GM11168 (cell line): ENCODE measurements around the gene ZNF621.

Source experiments
- in situ Hi-C: fragments of 300-500 bp; cut with MboI; formaldehyde crosslinking; loops from one replicate; pipeline ENCODE4 v1.12.0; 2022; ENCODE audit warnings: low sequenced_read_pairs; ENCODE audit not compliant: unreplicated experiment

The ZNF621 gene

GRCh38 chr3:40524568-40525285, at the start of gene ZNF621:
ZNF621 (plus strand) TSS chr3:40524960; CDS start chr3:40525841, 881 bp downstream.
- in situ Hi-C loops: loop anchor here (25.0 kb wide), 1 partner anchor 187 kb away; no protein-coding TSS in a partner anchor

- in situ Hi-C loops: no loop called here
Measured at GRCh38 chr3:40476478-40477470, 48.0 kb upstream of the ZNF621 start, which contains the start of gene ZNF619. ZNF619 (plus strand) TSS chr3:40477122; CDS start chr3:40477980, 858 bp downstream.

GRCh38 chr3:40477666-40478065, 47.1 kb upstream of the ZNF621 start:
- in situ Hi-C loops: no loop called here

- in situ Hi-C loops: no loop called here
Measured at GRCh38 chr3:40487172-40487571, 37.6 kb upstream of the ZNF621 start.

GRCh38 chr3:40490916-40491315, 33.8 kb upstream of the ZNF621 start:
- in situ Hi-C loops: no loop called here

DNA sequence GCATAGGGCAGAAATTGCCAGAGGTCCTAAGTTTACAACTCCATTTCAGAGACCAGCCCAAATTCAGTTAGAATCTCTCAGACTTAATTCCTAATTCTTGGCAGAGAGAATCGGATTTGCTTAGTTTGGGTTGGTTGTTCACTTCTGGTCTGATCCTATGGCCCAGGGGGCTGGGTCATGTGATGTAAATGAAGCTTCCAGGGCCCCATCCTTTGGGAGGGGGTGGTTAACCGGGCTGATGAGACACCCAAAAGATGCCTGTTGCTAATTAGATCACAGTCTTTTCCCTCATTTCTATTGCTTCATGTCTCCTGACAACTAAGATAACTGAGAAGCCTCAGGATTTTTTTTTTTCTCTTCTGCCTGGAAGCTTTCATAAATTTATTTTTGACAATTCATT, 30.1 kb upstream of the ZNF621 start:
- in situ Hi-C loops: no loop called here

- in situ Hi-C loops: no loop called here
Measured at GRCh38 chr3:40497288-40497687, 27.5 kb upstream of the ZNF621 start.

DNA sequence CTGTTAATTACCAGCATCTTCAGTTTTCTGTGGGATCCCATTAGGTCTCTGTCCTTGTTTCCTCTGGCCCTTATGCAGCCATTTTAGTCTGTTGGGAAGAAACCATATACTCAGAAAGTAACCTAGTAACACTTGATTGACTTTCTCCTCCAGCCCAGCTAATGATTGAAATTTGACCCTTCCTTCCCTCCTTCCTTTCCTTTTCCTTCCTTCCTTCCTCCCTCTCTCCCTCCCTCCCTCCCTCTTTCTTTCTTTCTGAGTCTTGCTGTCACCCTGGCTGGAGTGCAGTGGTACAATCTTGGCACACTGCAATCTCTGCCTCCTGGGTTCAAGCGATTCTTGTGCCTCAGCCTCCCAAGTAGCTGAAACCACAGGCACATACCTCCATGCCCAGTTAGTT, 24.8 kb upstream of the ZNF621 start:
- in situ Hi-C loops: loop anchor here (25.0 kb wide), 1 partner anchor 163 kb away; no protein-coding TSS in a partner anchor

- in situ Hi-C loops: loop anchor here (25.0 kb wide), 1 partner anchor 165 kb away; no protein-coding TSS in a partner anchor
Measured at GRCh38 chr3:40502034-40502433, 22.7 kb upstream of the ZNF621 start.

- in situ Hi-C loops: loop anchor here (25.0 kb wide), 1 partner anchor 168 kb away; no protein-coding TSS in a partner anchor
Measured at GRCh38 chr3:40504636-40505430, 19.9 kb upstream of the ZNF621 start.

DNA sequence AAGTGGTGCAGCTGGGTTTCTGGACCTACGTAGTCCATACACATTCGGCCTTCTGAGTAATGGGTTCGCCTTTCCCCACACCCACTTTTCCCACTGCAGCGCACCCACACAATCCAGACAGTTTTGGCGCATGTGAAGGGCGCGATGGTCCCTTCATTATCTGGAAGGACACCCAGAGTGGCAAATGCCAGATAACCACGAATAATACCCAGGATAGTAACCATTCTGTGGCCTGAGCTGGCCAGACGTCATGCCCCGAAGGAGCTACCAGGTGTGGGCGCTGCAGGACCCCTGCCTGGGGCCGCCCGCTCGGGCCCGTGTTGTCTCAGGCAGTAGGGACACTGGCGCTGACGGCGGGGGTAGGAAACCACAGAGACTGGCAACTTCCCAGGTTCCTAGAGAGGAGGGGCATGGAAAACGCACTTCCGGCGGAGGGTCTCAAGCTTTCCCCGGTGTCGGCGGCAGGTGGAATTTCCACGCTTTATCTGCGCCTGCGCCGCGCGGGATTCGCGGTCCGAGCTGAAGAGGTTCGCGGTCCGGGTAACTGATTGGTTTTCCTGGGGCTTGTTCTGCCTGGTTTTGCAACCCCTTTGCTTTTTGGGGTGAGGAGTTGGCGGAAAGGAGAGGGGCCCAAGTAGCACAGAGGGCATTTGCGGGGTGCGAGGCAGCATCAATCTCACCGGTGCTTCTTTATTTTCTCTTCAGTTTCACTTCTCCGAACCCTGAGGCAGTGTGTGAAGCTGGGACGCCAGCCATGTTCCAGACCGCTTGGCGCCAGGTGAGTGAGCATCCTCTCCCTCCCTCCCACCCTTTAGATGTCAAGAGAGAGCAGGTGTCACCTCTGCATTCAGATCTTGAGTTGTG, 18.9 kb upstream of the ZNF621 start, which contains the start of gene ZNF620:
TSS of gene ZNF620 (plus strand) at position 441 of the 864 bp plus-strand sequence. CDS start at position 755, 314 bp downstream.
- in situ Hi-C loops: loop anchor here (25.0 kb wide), 1 partner anchor 169 kb away; no protein-coding TSS in a partner anchor

DNA sequence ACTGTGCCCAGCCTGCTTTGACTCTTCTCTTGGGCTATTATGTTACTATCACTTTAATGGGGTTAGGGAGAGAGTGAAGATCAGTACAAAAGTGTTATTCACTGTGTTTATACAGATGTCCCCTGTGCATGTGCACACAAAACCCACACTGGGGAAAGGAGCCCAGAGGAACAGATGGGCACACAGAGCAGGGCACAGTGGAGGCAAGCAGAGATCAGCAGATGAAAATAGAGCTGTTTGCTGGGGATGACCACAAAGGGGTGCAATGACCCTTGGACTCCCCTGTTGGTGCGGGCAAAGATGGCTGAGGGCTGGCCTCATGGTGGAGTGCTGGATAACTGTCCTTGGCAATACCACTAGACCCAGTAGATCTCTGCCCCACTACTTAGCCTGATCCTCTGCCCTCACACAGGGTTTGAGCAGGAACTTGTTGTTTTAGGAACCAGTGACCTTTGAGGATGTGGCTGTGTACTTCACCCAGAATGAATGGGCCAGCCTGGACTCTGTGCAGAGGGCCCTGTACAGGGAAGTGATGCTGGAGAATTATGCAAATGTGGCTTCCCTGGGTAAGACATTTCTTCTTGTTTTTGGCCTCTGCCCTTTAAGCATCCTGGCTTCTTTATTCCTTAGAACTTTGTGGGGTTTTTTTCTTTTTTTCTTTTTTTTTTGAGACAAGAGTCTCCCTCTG, 13.6 kb upstream of the ZNF621 start:
- in situ Hi-C loops: loop anchor here (25.0 kb wide), 1 partner anchor 174 kb away; no protein-coding TSS in a partner anchor

DNA sequence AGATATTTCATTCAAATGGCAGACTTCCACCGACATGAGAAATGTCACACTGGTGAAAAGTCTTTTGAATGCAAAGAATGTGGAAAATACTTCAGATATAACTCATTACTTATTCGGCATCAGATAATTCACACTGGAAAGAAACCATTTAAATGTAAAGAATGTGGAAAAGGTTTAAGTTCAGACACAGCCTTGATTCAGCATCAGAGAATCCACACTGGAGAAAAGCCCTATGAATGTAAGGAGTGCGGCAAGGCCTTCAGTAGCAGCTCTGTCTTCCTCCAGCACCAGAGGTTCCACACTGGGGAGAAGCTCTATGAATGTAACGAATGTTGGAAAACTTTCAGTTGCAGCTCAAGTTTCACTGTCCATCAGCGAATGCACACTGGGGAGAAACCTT, 8.6 kb upstream of the ZNF621 start:
- in situ Hi-C loops: loop anchor here (25.0 kb wide), 1 partner anchor 179 kb away; no protein-coding TSS in a partner anchor

- in situ Hi-C loops: loop anchor here (25.0 kb wide), 1 partner anchor 181 kb away; no protein-coding TSS in a partner anchor
Measured at GRCh38 chr3:40518067-40518466, 6.7 kb upstream of the ZNF621 start.

GRCh38 chr3:40518848-40519247, 5.9 kb upstream of the ZNF621 start:
- in situ Hi-C loops: loop anchor here (25.0 kb wide), 1 partner anchor 182 kb away; no protein-coding TSS in a partner anchor

- in situ Hi-C loops: loop anchor here (25.0 kb wide), 1 partner anchor 184 kb away; no protein-coding TSS in a partner anchor
Measured at GRCh38 chr3:40521254-40521653, 3.5 kb upstream of the ZNF621 start.

DNA sequence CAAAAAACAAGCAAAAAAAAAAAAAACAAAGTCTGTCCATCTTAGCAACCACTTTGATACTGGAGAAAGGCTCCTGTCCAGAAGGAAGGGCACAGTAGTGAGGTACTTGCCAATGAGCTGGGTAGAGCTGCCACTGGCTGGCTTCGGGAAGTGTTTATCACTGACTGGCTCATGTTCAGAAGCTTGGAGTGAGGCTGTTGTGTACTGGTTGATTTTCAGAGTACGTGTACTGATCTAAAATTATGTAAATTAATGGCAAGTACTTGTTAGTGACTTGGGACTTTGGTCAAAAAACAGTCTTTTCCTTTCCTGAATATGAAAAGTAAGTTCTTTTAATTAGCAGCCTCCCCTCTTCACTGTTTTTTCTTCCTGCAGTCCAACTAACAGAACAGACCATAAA, 979 bp upstream of the ZNF621 start:
- in situ Hi-C loops: loop anchor here (25.0 kb wide), 1 partner anchor 186 kb away; no protein-coding TSS in a partner anchor

GRCh38 chr3:40524222-40524567, 565 bp upstream of the ZNF621 start:
- in situ Hi-C loops: loop anchor here (25.0 kb wide), 1 partner anchor 187 kb away; no protein-coding TSS in a partner anchor
